Activated CD8-positive, alpha-beta memory T cell treated with anti-CD3 and anti-CD28 coated beads, Interleukin-2, amount 50 U/mL, for 1 hour (primary cell): ENCODE data around the gene HES4.
A peak's percentile ranks its signal among the peaks of the same experiment; 100 is the strongest.

Experiments used
- DNase-seq: peaks from one replicate; pipeline ENCODE4 v3.0.0-alpha.2; 2020; ENCODE audit errors: extremely low read depth

Gene HES4

GRCh38 chr1:965526-966134 lies 34.3 kb downstream of the HES4 start:
- DNase-seq: no peak

DNA sequence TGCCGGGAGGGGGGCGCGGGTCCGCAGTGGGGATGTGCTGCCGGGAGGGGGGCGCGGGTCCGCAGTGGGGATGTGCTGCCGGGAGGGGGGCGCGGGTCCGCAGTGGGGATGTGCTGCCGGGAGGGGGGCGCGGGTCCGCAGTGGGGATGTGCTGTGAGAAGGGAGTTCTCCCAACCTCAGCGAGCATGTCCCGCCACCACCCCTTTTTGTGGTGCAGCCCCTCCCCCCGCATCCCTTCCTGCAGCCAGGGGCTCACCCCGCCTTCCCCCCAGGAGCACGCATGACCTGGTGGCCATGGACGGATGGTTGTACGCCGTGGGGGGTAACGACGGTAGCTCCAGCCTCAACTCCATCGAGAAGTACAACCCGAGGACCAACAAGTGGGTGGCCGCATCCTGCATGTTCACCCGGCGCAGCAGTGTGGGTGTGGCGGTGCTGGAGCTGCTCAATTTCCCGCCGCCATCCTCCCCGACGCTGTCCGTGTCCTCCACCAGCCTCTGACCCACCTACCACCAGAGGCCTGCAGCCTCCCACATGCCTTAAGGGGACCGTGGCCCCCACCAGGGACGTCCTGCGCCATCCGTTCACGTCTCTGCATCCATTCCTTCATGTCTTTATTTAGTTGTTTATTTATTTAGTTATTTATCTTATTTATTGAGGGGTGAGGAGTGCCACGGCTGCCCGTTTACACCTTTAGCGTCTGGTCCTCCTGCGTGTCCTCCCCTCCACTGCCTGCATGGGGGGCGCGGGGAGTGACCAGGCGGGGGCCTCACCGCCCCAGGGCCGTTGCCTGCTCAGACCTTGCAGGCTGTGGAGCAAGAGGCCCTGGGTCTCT lies 35.0 kb downstream of the HES4 start:
- no peak for DNase-seq

- no peak for DNase-seq
Observed at GRCh38 chr1:963746-964525, 36.0 kb downstream of the HES4 start.

DNA sequence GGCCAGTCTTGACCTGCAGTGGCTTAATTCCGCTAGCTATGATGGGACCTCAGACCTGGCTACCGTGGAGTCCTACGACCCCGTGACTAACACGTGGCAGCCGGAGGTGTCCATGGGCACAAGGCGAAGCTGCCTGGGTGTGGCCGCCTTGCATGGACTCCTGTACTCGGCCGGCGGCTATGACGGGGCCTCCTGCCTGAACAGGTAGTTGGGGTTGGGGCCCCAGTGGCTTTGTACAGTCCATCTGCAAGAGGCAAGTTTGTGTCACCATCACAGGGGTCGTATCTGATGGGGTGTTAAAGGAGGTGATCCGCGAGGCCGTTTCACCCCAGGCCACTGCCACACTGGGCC lies 36.6 kb downstream of the HES4 start:
- no peak for DNase-seq

GRCh38 chr1:962381-963300 lies 37.3 kb downstream of the HES4 start:
- no peak for DNase-seq

GRCh38 chr1:961132-961669 lies 38.7 kb downstream of the HES4 start:
- no peak for DNase-seq

DNA sequence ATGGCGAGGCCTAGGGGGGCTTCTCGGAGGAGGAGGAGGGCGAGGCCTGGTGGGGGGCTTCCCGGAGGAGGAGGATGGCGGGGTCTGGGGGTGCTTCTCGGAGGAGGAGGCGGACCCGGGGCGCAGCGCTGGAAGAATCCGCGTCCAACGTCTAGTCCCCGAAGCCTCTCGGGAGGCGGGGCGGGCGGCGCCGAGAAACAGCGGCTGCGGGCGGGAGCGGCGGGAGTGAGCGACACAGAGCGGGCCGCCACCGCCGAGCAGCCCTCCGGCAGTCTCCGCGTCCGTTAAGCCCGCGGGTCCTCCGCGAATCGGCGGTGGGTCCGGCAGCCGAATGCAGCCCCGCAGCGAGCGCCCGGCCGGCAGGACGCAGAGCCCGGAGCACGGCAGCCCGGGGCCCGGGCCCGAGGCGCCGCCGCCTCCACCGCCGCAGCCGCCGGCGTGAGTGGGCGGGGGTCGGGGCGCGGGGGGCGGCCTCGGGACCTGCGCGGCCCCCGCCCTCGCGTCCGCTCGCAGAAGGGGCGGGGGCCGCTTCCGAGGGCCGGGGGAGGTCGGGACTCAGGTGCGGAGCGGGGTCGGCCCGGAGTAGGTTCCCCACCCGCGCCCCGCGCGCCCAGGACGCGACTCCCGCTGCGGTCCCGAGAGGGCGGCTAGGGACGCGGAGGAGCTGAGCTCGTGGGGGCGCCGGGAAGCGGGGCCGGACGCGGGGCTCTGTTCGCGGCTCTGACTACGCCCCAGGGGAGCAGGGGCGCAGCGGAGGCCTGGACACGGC lies 39.4 kb downstream of the HES4 start, which contains the start of gene KLHL17:
Gene KLHL17, plus strand, starts transcription at position 222 of the 769 bp plus-strand sequence. Its CDS starts 110 bp downstream, at position 332.
- peak; percentile 13 for DNase-seq

- no peak for DNase-seq
Observed at GRCh38 chr1:959731-960362, 40.0 kb downstream of the HES4 start.

GRCh38 chr1:958823-959730 lies 40.8 kb downstream of the HES4 start, which contains the start of gene NOC2L:
Gene NOC2L, minus strand, starts transcription at chr1:959256. Its CDS starts 16 bp downstream, at chr1:959240.
- peak; percentile 71 for DNase-seq

GRCh38 chr1:956636-957035 lies 43.3 kb downstream of the HES4 start:
- no peak for DNase-seq

- no peak for DNase-seq
Observed at GRCh38 chr1:955474-955873, 44.4 kb downstream of the HES4 start.

DNA sequence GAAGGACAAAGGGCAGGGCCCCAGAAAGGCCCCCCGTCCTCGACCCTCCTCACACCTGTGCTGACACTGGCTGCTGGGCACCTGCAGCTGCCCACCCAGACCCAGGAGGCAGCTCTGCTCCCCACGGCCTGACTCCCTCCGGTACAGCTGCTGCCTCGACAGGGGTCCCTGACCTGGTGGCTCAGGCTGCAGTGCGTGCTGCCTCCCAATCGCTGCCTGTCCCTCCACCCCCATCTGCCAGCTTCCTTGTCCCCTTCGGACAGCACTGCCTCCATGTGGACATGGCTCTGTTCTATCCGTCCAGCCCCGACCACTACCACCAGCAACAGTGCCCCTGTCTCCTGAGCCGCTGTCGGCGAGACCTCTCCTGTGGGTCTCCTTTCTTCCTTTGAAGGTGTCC lies 45.0 kb downstream of the HES4 start:
- no peak for DNase-seq

DNA sequence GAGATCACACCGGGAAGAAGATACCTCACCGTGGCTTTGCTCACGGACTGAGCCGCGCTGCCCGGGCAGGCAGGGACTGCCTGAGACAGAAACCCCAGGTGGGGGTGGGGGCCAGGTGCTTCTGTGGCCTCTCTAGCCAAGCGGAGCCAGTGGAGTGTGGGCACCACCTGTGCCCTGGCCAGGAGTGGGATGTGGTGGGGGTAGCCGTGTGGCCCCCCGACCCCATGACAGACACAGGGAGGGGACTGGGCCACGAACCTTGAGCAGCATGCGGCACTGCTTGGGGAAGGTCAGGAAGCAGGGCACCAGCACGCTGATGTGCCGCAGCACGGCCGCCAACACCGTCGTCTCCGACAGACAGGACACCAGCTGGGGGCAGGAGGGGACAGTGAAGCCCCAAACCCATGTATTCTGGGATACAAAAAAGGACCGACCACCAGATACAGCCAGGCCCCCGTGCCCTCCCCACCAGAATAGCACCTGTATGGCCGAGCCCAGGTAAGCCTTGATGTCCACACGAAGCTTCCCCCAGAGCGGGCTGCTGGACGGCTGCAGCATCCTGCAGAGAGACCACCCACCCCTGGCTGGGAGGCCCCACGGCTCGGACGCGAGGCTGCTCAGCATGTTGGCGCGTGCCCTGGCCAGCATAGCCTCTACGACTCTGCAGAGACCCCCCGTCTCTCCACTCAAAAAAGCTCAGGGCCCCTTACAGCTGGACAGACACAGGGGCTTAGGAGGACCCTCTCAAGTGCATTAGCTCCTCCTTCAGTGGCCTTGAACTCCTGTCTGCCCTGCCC lies 46.2 kb downstream of the HES4 start:
- DNase-seq: no peak

GRCh38 chr1:952603-953002 lies 47.3 kb downstream of the HES4 start:
- DNase-seq: no peak

DNA sequence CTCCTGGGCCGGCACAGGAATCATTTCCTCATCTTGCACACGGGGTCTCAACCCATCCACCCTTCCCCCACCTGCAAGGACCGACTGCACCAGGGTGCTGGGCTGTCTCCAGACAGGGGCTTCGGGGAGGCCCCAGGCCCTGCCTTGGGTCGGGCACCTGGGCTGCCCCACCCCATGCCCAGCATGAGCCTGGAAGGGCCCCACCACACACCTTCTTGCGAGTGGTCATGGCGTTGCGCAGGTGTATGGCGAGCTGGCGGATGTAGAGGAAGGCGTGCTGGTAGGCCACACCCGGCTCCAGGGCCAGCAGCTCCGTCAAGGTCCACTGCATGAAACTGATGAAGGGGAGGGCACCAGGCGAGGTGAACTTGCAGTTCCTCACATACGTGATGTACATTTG lies 47.7 kb downstream of the HES4 start:
- no peak for DNase-seq

GRCh38 chr1:951364-951763 lies 48.5 kb downstream of the HES4 start:
- no peak for DNase-seq

- no peak for DNase-seq
Observed at GRCh38 chr1:950881-951280, 49.0 kb downstream of the HES4 start.

- DNase-seq: no peak
Observed at GRCh38 chr1:950268-950667, 49.6 kb downstream of the HES4 start.
